MG63 (cell line): Measurements from ENCODE around the gene AGBL1. TPM values are rescaled to one million over a fixed set of nuclear protein-coding genes. Genes with fewer than 3 reads are reported as not detected.

Experiments used
- DNase-seq: peaks from one replicate; pipeline ENCODE4 v3.0.0-alpha.2; 2020
- H3K27me3 ChIP-seq: fragments of 250-450 bp; sonication (Bioruptor Pico); 2 replicates; pipeline ENCODE4 v1.5.1; 2020; ENCODE audit warnings: mild to moderate bottlenecking, moderate library complexity
- H3K36me3 ChIP-seq: fragments of 250-450 bp; sonication (Bioruptor Pico); 2 replicates; pipeline ENCODE4 v1.5.1; 2020; ENCODE audit warnings: mild to moderate bottlenecking, moderate library complexity
- H3K4me3 ChIP-seq: fragments of 250-450 bp; sonication (Bioruptor Pico); 2 replicates; pipeline ENCODE4 v1.5.1; 2020; ENCODE audit warnings: mild to moderate bottlenecking, moderate library complexity
- H3K9me3 ChIP-seq: fragments of 250-450 bp; sonication (Bioruptor Pico); 2 replicates; pipeline ENCODE4 v1.5.1; 2020; ENCODE audit warnings: mild to moderate bottlenecking, moderate library complexity
- total RNA-seq: library from RNA; depleted of rRNA; stranded (reverse); fragments of >200 nt; shearing (Covaris generic); gene quantifications from 2 replicates; pipeline ENCODE4 v1.2.3, GENCODE V29; 2014; ENCODE audit warnings: low replicate concordance

Gene AGBL1
- total RNA-seq, 1 experiment from 2014 or later = not detected

DNA sequence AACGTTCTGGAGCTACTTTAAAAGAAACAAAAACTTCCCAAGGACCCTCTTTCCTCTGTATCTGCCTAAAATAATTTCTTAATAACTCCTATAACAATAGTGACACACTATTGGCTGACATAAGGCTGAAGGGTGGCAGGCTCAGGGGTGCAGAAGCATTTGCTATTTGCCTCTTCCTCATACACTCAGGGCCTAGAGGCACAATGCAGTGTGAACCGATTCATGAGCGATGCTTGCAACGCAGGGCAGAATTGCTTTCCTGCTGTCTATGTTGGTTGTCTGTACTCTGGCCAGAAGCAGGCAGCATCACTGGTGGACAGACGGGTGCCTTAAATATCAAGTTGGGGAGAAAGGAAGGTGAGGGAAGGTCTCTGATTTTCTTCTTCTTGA, 157.4 kb downstream of the AGBL1 start:
- DNase-seq = no peak
- H3K9me3 ChIP-seq = no peaks in the 10 kb centered on the region
- no peaks in the 10 kb centered on the region for H3K27me3 ChIP-seq
- H3K36me3 ChIP-seq = no peaks in the 10 kb centered on the region
- H3K4me3 ChIP-seq = no peak overlapping the region

DNA sequence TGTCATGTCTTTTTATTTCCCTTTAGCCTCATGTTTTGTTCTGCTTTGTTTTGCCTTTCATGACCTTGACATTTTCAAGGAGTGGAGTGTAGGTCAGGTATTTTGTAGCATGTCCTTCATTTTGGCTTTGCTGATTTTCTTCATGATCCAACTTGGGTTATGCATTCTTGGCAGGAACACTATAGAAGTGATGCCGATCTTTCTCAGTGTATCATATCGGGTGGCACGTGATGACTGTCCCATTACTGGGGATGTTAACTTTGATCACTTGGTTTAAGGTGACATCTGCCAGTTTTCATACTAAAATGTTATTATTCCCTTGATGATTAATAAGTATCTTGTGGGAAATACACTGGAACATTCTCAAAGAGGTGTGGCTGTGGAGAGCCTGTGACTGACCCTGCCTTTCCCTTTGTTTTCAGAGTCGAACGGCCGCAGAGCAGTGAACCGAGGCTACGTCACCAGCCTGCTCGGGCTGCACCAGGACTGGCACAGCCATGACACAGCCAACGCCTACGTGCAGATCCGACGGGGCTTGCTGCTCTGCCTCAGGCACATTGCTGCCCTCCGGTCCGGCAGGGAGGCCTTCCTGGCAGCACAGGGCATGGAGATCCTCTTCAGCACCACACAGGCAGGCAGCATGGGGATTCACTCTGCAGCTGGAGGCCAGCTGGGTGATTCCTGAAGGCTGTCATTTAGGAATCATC, 167.7 kb downstream of the AGBL1 start:
- no peak overlapping the region for H3K4me3 ChIP-seq
- H3K36me3 ChIP-seq = no peaks in the 10 kb centered on the region
- no peaks in the 10 kb centered on the region for H3K27me3 ChIP-seq
- no peaks in the 10 kb centered on the region for H3K9me3 ChIP-seq
- no peak for DNase-seq

DNA sequence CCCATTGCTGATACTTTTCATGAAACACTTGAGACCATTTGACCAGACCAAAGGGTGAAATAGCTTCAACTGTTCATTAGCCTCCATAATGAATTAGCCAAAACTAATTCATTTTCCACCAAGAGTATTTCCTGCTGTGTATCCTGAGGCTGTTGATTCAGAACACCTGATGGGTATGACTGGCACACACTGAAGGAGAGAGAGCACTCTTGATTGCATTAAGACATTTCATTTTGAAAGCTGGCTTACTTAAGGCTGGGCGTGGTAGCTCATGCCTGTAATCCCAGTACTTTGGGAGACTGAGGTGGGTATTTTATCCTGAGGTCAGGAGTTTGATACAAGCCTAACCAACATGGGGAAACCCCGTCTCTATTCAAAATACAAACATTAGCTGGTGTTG, 175.6 kb downstream of the AGBL1 start:
- Histone ChIP-seq H3K27me3 (peaks cover 4% of the 10 kb centered on the region), H3K9me3 (no peaks in the 10 kb centered on the region), H3K36me3 (no peaks in the 10 kb centered on the region), H3K4me3 (no peak overlapping the region)
- DNase-seq = no peak

DNA sequence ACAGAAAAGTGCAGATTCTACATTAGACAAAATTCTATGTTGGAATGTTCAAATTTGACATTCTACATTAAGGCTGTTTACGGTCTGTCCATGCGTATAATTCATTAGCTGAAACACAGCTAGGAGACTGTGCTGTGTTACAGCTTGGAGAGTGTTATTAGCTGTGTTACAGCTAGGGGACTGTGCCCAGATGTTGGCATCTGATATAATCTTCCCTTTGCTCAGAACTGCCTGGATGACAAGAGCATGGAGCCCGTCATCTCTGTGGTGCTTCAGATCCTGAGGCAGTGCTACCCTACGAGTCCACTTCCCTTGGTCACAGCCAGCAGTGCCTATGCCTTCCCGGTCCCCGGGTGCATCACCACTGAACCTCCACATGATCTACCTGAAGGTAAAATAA, 177.0 kb downstream of the AGBL1 start:
- H3K27me3 ChIP-seq = peaks cover 4% of the 10 kb centered on the region
- no peaks in the 10 kb centered on the region for H3K9me3 ChIP-seq
- DNase-seq = no peak
- no peak overlapping the region for H3K4me3 ChIP-seq
- H3K36me3 ChIP-seq = no peaks in the 10 kb centered on the region

DNA sequence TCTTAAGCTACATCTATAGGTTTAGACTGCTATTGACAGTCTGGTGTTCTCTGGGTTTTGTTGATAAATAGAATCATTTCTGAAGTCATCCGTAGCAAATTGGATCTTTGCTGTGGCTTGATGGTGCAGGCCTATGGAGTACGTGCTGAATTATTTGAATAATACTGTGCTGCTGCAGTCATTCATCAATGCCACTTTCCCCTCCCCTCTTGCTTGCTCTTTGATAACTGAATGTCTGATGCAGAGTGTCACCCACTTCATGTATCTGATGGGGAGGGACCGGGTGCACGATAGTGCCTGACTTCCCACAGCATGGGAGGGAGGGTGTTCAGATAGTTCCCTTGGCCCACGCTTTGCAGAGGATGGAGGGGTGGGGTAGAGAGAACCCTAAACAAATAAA, 179.9 kb downstream of the AGBL1 start:
- no peaks in the 10 kb centered on the region for H3K36me3 ChIP-seq
- H3K4me3 ChIP-seq = no peak overlapping the region
- no peak for DNase-seq
- H3K9me3 ChIP-seq = no peaks in the 10 kb centered on the region
- peaks cover 4% of the 10 kb centered on the region; the same call in 1 of the 2 replicates for H3K27me3 ChIP-seq

DNA sequence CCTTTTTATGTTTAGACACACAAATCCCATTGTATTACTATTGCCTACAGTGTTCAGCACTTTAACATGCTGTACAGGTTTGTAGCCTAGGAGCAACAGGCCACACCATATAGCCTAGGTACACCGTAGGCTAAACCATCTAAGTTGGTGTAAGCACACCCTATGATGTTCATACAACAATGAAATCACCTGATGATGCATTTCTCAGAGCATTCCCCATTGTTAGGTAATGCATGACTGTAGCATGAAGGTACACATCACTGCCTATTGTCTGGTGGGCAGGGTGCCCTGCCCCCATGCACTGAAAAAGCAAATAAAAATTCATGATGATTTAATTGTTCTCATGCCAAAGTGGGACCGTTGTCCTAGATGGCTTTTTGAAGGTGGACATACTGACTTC, 183.6 kb downstream of the AGBL1 start:
- DNase-seq = no peak
- H3K27me3 ChIP-seq = no peaks in the 10 kb centered on the region
- H3K4me3 ChIP-seq = no peak overlapping the region
- no peaks in the 10 kb centered on the region for H3K9me3 ChIP-seq
- no peaks in the 10 kb centered on the region for H3K36me3 ChIP-seq

DNA sequence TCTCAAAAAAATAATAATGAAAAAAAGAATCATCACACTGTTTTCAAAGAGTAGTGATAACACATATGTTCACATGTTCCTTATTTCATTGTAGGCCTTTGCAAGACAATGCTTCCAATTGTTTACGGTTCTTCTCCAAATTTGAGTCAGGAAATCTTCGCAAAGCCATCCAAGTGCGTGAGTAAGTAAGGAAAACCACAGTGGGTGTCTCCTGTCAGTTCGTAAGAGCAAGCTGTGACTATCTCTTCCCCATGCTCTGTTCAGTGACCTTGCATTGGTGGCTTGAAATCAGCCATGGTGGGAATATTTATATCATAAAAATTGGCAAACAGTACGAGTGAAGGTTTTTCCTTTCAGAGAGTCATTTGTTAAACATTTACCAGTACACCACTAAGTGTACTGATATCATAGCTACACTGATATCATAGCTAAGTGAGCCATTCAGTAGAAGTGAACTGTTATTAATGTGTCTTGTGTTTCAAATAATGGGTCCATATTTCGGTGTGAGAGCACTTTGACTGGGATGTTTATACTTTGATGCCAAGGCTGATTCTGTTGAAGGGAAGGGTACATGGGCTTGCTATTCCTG, 187.3 kb downstream of the AGBL1 start:
- H3K9me3 ChIP-seq = no peaks in the 10 kb centered on the region
- no peaks in the 10 kb centered on the region for H3K27me3 ChIP-seq
- H3K36me3 ChIP-seq = no peaks in the 10 kb centered on the region
- no peak overlapping the region for H3K4me3 ChIP-seq
- peak; percentile 1 for DNase-seq

DNA sequence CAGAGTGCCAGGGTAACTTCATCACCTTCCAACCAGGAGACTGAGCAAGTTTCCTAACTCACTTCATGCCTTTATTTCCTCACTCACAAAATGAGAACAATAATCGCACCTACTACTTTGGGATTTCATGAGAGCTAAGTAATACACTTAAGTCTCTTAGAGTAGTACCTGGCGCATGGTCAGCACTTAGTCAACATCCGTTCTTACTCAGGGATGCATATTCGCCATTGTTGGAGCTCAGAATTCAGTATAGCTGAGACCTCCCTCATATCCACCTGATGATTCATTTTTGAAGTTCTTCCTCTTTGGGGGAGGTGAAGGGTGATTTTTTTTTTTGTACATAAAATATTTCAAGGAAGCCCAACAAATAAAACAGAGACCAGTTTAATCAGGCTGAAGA, 188.2 kb downstream of the AGBL1 start:
- H3K36me3 ChIP-seq = no peaks in the 10 kb centered on the region
- no peak overlapping the region for H3K4me3 ChIP-seq
- H3K9me3 ChIP-seq = no peaks in the 10 kb centered on the region
- H3K27me3 ChIP-seq = peaks cover 3% of the 10 kb centered on the region; the same call in 1 of the 2 replicates
- peak; percentile 16 for DNase-seq

DNA sequence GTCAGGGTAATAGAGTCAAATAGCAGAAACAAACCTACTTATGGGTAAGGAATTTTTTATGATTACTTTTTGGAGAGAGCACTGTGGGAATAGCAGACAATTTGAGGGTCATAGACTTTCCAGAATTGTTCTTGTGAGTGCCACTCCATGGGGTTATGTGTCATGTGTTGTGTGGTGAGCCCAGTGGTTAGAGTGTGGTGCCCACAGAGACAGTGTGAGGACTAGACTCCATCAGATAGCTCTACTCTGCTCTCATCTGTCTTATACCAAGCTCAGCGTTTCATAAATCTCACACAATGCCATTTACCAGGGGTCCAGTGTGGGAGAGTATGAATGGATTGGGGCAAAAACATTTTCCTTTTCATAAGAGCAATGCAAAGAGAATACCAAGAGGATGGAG, 188.9 kb downstream of the AGBL1 start:
- DNase-seq = no peak
- Histone ChIP-seq H3K36me3 (no peaks in the 10 kb centered on the region), H3K9me3 (no peaks in the 10 kb centered on the region), H3K4me3 (no peak overlapping the region), H3K27me3 (peaks cover 5% of the 10 kb centered on the region; the same call in 1 of the 2 replicates)

DNA sequence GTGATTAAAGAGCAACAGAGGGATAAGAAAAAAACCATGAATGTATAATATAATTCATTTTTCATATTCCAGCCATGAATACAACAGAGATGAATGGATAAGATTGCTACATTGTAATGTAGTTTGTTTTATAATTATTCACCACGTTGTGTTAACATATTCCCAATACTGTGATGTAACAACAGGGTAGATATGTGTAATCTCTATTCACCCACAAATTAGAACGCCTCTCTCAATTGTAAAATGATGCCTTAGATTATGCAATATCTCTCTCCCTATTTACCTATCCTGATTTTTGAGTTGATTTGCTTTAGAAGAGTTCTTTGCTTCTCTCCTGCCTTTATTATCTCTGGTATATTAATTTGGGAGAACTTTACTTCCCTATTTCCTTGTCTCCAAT, 193.6 kb downstream of the AGBL1 start:
- Histone ChIP-seq H3K9me3 (no peaks in the 10 kb centered on the region), H3K4me3 (no peak overlapping the region), H3K36me3 (no peaks in the 10 kb centered on the region), H3K27me3 (peaks cover 5% of the 10 kb centered on the region; the same call in 1 of the 2 replicates)
- no peak for DNase-seq

DNA sequence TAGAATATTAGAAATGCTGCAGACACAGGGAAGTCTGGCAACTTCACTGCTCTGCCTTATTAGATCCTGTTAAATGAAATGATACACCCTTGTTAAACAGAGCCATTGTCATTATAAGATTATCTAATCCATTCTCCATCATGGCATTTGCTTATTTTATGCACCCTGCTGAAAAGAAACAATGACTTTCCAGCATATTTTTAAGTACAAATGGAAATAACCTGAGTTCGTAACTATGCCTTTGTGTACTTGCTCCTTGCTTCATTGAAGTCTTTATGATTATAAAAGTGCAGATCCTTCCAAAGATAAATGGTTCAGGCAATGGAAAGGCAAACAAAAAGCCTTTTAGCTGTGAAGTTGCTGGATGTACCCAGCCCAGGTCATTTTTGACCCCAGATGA, 195.7 kb downstream of the AGBL1 start:
- H3K36me3 ChIP-seq = no peaks in the 10 kb centered on the region
- H3K4me3 ChIP-seq = no peak overlapping the region
- H3K27me3 ChIP-seq = peaks cover 5% of the 10 kb centered on the region; the same call in 1 of the 2 replicates
- no peak for DNase-seq
- no peaks in the 10 kb centered on the region for H3K9me3 ChIP-seq

DNA sequence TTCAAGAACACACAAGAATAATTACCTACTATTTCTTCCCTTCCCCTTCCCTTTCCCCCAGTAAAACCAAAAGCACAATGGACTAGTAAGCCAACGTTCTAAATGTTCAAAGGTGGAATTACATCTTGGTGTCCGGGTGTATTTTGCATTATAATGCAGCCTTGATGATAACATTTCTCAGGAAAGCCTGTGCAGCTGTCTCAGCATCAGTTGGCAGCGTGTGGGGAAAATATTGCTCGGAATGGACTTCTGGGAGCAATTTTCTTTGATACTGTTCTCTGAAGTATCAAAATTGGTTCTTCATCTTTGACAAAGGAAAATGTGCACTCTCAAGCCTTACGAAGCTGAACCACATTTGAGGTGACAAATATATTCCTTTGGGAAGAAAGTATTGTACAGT, 198.9 kb downstream of the AGBL1 start:
- Histone ChIP-seq H3K4me3 (no peak overlapping the region), H3K27me3 (peaks cover under 1% of the 10 kb centered on the region; the same call in 1 of the 2 replicates), H3K36me3 (no peaks in the 10 kb centered on the region), H3K9me3 (no peaks in the 10 kb centered on the region)
- DNase-seq = no peak

DNA sequence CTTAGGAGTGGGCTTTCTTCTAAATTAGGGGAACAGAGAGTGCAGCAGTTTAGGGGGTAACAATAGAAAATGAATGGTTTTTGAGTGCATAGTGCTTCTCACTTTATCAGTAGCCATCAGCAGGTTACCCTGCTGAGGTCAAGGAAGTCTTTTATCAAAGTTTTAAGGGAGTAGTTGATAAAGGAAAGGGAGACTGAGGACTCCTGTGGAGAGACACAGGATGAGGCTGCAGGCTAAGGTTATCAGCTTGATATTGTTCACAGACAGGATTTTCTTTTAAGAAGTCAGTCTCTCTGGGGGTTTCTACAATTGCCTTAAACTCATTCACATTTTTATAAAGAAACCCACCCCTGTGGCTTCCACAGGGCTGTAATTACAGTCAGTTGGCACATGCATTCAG, 205.0 kb downstream of the AGBL1 start:
- Histone ChIP-seq H3K4me3 (no peak overlapping the region), H3K9me3 (no peaks in the 10 kb centered on the region), H3K27me3 (no peaks in the 10 kb centered on the region), H3K36me3 (no peaks in the 10 kb centered on the region)
- no peak for DNase-seq

DNA sequence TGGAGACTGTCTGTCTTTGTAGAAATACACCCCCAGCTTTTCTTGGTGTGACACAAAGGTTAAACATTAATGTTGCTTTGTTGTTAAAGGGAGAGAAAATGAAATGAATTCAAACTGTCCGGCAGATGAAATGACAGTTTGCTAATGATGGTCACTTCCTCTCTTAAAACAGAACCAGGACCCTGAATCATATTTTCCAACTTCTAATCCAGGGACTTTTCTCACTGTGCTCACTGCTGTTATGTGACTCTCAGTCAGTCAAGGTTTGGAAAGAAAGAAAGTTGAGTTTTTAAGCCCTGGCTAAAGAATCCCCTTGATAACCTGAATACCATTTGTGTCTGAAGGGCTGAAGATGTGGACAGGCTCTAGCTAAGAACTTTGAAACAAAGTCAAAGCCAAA, 215.8 kb downstream of the AGBL1 start:
- DNase-seq = no peak
- no peaks in the 10 kb centered on the region for H3K36me3 ChIP-seq
- no peaks in the 10 kb centered on the region for H3K27me3 ChIP-seq
- no peaks in the 10 kb centered on the region for H3K9me3 ChIP-seq
- H3K4me3 ChIP-seq = no peak overlapping the region

DNA sequence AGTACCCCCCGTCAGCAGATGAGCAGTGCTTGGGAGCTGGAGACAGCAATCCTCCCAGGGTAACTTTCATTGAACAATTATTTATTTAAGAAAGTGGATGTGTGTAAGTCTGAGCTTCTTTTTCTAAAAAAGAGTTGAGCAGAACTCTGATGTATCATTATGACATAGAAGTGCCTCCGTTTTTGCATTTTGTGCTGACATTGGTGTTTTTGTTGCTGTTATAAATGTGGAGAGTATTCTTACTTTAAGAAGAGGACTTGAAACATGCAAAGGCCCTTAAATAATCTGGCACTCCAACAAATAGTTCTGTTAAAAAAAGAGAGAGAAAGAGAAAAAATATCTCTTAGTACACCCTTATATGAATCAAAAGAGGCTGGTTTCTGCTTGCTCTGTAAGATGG, 217.1 kb downstream of the AGBL1 start:
- H3K36me3 ChIP-seq = no peaks in the 10 kb centered on the region
- H3K27me3 ChIP-seq = no peaks in the 10 kb centered on the region
- H3K9me3 ChIP-seq = no peaks in the 10 kb centered on the region
- DNase-seq = no peak
- no peak overlapping the region for H3K4me3 ChIP-seq

DNA sequence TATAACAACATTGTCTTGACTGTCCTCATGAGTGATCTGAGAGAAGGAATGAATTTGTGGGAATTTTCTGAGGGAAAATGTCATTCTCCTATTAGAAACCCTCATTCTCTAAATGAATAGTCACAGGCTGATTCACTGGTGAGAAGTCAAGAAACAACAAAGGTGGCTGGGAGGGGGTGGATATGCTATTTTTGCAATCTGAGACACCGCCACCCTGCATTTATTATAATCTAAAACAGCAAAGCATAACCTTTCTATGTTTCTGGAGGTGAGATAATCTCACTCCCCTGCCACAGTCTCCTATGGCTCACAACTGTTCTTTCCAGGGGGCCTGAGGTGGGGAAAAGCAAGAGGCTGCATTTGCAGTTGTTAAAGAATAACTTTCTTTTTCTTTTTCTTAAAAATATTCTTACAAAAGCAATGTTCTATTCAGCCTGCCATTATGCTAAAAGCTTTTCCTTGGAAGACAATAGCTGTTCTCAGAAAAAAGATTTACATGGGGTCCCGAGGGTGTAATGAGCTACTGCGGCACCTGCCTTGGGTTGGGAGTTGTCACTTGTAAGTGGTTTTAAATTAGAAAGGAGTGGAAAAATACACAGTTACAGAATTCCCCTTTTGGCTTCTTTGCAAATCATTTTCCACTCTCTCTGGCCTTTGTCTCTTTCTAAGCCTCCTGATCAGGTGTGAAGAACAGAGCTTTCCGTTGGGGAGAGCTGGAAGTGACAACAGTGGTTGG, 220.9 kb downstream of the AGBL1 start:
- no peak overlapping the region for H3K4me3 ChIP-seq
- no peak for DNase-seq
- no peaks in the 10 kb centered on the region for H3K27me3 ChIP-seq
- H3K36me3 ChIP-seq = no peaks in the 10 kb centered on the region
- H3K9me3 ChIP-seq = no peaks in the 10 kb centered on the region

DNA sequence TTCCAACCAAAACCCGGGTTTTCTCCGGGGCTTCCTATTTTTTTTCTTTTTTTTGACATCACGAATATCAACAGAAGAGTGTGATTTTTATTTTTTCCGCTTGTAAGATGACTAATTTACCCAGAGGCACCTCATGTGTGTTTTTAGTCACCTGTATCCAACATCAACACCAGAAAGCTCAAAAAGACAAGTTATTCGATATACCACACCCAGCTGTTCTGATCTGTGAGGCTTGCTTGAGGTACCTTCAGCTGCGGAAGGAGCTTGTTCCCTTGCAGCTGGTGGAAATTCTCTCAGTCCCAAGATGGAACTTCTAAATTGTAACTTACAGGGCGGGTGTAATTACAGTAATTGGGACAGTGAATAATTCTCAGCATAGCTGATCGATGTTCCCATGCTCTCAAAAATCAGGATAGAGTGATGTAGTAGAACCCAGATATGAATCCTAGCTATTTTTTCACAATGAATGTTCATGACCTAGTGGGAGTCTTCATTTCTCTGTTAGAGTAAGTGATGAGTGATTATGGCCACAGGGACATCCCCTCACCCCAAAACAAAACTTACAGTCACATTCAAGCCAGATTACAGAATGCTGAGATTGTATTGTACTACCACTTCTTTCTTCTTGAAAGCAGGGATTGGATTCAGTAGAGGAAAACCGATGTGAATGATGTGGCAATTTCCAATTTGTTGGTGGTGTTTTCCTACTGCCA, 232.1 kb downstream of the AGBL1 start:
- no peaks in the 10 kb centered on the region for H3K36me3 ChIP-seq
- H3K27me3 ChIP-seq = no peaks in the 10 kb centered on the region; the same call in 1 of the 2 replicates
- DNase-seq = no peak
- no peak overlapping the region for H3K4me3 ChIP-seq
- no peaks in the 10 kb centered on the region for H3K9me3 ChIP-seq
